ACHN (cell line): ENCODE measurements around the gene TARBP1.
"Not testable (repeated sequence)": the region's sequence is repeated elsewhere in the genome, so short reads cannot be mapped to it uniquely, and the experiment has no call there.

Experiments
- DNase-seq: peaks from one replicate; pipeline ENCODE4 v3.0.0-alpha.2; 2015
- in situ Hi-C: cut with HindIII; loops from 2 replicates; pipeline ENCODE4 v1.10.0; 2017; ENCODE audit warnings: low sequenced_read_pairs, low pct_ligation_motif_present, low pct_unique_long_range_greater_than_20kb

TARBP1 gene

GRCh38 chr1:234507089-234507488 lies 28.1 kb upstream of the TARBP1 start:
- no peak for DNase-seq
- in situ Hi-C loops: no loop called here

- no peak for DNase-seq
- in situ Hi-C loops: no loop called here
Measured at GRCh38 chr1:234505769-234506102, 26.8 kb upstream of the TARBP1 start.

- no peak for DNase-seq
- in situ Hi-C loops: no loop called here
Measured at GRCh38 chr1:234504969-234505768, 26.2 kb upstream of the TARBP1 start.

GRCh38 chr1:234504251-234504650 lies 25.3 kb upstream of the TARBP1 start:
- in situ Hi-C loops, DNase-seq: not testable (repeated sequence)

GRCh38 chr1:234503193-234504050 lies 24.4 kb upstream of the TARBP1 start:
- in situ Hi-C loops: no loop called here
- no peak for DNase-seq

GRCh38 chr1:234502785-234503184 lies 23.8 kb upstream of the TARBP1 start:
- no peak for DNase-seq
- in situ Hi-C loops: no loop called here

- DNase-seq: no peak
- in situ Hi-C loops: no loop called here
Measured at GRCh38 chr1:234500269-234500668, 21.3 kb upstream of the TARBP1 start.

- no peak for DNase-seq
- in situ Hi-C loops: no loop called here
Measured at GRCh38 chr1:234499943-234500245, 20.9 kb upstream of the TARBP1 start.

- in situ Hi-C loops: no loop called here
Measured at GRCh38 chr1:234499119-234499942, 20.4 kb upstream of the TARBP1 start.

GRCh38 chr1:234498448-234499118 lies 19.6 kb upstream of the TARBP1 start:
- in situ Hi-C loops: no loop called here
- DNase-seq: no peak

More at GRCh38 chr1:234499119-234499942, 20.4 kb upstream of the TARBP1 start:
- DNase-seq: peak; percentile 88

- in situ Hi-C loops: no loop called here
- DNase-seq: no peak
Measured at GRCh38 chr1:234497589-234497988, 18.6 kb upstream of the TARBP1 start.

GRCh38 chr1:234495231-234495990 lies 16.4 kb upstream of the TARBP1 start:
- peak; percentile 77 for DNase-seq
- in situ Hi-C loops: no loop called here

GRCh38 chr1:234494049-234494448 lies 15.1 kb upstream of the TARBP1 start:
- DNase-seq: no peak
- in situ Hi-C loops: no loop called here

- DNase-seq: no peak
- in situ Hi-C loops: no loop called here
Measured at GRCh38 chr1:234490793-234491479, 12.0 kb upstream of the TARBP1 start.

- in situ Hi-C loops: no loop called here
- DNase-seq: no peak
Measured at GRCh38 chr1:234489698-234490077, 10.7 kb upstream of the TARBP1 start.

- no peak for DNase-seq
- in situ Hi-C loops: no loop called here
Measured at GRCh38 chr1:234489007-234489697, 10.2 kb upstream of the TARBP1 start.
